Lower leg skin (tissue), 3 donors: ENCODE results near the gene RASL10A.

Experiments used
- CTCF ChIP-seq, 3 donors: fragments of 450-650 bp; IDR thresholded peaks; one replicate each; pipeline ENCODE4 v1.5.1; 2016; ENCODE audit warnings: antibody characterized with exemption in 3 of 3, mild to moderate bottlenecking in 3 of 3, moderate library complexity in 2 of 3
- POLR2A ChIP-seq, 2 donors: fragments of 450-650 bp; IDR thresholded peaks; one replicate each; pipeline ENCODE4 v1.6.1; 2016 to 2017; ENCODE audit warnings: antibody characterized with exemption in 2 of 2, mild to moderate bottlenecking in 1 of 2, moderate library complexity in 1 of 2

GRCh38 chr22:29301716-29302401 lies 13.6 kb downstream of the RASL10A start:
- TF ChIP-seq CTCF (IDR thresholded peaks at IDR 0.05) (no peak), POLR2A (IDR thresholded peaks at IDR 0.05) (no peak)
